Measurements from ENCODE around the gene SBF1. TPM values are rescaled to one million over a fixed set of nuclear protein-coding genes. Genes with fewer than 3 reads are reported as not detected.

The SBF1 gene
- polyA plus RNA-seq, 1 donor from 2014 or later: 58.9 TPM

DNA sequence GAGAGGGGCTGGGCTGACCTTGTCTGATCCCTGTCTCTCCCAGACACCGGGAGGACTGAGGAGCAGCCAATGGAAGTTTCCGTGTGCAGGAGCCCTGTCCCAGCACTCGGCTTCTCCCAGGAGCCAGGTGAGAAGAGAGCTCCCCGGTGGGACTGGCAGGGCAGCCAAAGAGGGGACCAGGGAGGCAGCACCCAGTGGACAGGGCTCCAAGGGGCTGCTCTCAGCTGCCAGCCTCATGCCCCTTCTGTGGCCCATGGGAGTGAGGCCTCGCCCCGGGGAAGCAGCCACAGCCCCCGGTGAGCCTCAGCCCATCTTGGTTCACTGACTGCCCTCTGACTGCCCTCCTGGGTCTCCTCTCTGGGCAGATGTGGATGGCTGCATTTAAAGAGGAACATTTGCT lies 43.8 kb upstream of the SBF1 start:
- no peaks in the 10 kb centered on the region for H3K27me3 ChIP-seq (ENCODE audit: insufficient read depth, low read depth, low read length)
- H4K20me1 ChIP-seq (ENCODE audit: insufficient read depth): no peaks in the 10 kb centered on the region
- H3K4me3 ChIP-seq (ENCODE audit: low read length): no peak overlapping the region
- no peaks in the 10 kb centered on the region for H3K79me2 ChIP-seq (replicated peaks; ENCODE audit: insufficient read depth, low read length)
- H3K9me2 ChIP-seq (ENCODE audit: insufficient read depth, low read length): no peaks in the 10 kb centered on the region
- H3K9me3 ChIP-seq (ENCODE audit: low read length): no peaks in the 10 kb centered on the region
- H3K4me2 ChIP-seq (ENCODE audit: low read length): no peak overlapping the region
- no peak overlapping the region for H3K9ac ChIP-seq (ENCODE audit: low read length)
- H3K27ac ChIP-seq (ENCODE audit: low read length): no peak overlapping the region
- H3F3A ChIP-seq (ENCODE audit: insufficient read depth, low read length, poor library complexity, severe bottlenecking): no peaks in the 10 kb centered on the region
- TF ChIP-seq, protein P1, sequence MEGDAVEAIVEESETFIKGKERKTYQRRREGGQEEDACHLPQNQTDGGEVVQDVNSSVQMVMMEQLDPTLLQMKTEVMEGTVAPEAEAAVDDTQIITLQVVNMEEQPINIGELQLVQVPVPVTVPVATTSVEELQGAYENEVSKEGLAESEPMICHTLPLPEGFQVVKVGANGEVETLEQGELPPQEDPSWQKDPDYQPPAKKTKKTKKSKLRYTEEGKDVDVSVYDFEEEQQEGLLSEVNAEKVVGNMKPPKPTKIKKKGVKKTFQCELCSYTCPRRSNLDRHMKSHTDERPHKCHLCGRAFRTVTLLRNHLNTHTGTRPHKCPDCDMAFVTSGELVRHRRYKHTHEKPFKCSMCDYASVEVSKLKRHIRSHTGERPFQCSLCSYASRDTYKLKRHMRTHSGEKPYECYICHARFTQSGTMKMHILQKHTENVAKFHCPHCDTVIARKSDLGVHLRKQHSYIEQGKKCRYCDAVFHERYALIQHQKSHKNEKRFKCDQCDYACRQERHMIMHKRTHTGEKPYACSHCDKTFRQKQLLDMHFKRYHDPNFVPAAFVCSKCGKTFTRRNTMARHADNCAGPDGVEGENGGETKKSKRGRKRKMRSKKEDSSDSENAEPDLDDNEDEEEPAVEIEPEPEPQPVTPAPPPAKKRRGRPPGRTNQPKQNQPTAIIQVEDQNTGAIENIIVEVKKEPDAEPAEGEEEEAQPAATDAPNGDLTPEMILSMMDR (IDR thresholded peaks at IDR 0.05; ENCODE audit: poor library complexity, severe bottlenecking): no peak
- TF ChIP-seq RAD21 (conservative IDR thresholded peaks at IDR 0.05) (no peak), SMC3 (conservative IDR thresholded peaks at IDR 0.05; ENCODE audit: poor library complexity) (no peak), MXI1 (conservative IDR thresholded peaks at IDR 0.05; ENCODE audit: poor library complexity, severe bottlenecking) (no peak), POLR2AphosphoS5 (IDR thresholded peaks at IDR 0.05) (no peak), TAF1 (IDR thresholded peaks at IDR 0.05; ENCODE audit: low read depth) (no peak), EP300 (conservative IDR thresholded peaks at IDR 0.05; ENCODE audit: poor library complexity, severe bottlenecking) (no peak), EZH2 (IDR thresholded peaks at IDR 0.05; ENCODE audit: borderline replicate concordance, insufficient read depth, low read length, poor library complexity, severe bottlenecking) (no peak)
- TF ChIP-seq, protein P2, sequence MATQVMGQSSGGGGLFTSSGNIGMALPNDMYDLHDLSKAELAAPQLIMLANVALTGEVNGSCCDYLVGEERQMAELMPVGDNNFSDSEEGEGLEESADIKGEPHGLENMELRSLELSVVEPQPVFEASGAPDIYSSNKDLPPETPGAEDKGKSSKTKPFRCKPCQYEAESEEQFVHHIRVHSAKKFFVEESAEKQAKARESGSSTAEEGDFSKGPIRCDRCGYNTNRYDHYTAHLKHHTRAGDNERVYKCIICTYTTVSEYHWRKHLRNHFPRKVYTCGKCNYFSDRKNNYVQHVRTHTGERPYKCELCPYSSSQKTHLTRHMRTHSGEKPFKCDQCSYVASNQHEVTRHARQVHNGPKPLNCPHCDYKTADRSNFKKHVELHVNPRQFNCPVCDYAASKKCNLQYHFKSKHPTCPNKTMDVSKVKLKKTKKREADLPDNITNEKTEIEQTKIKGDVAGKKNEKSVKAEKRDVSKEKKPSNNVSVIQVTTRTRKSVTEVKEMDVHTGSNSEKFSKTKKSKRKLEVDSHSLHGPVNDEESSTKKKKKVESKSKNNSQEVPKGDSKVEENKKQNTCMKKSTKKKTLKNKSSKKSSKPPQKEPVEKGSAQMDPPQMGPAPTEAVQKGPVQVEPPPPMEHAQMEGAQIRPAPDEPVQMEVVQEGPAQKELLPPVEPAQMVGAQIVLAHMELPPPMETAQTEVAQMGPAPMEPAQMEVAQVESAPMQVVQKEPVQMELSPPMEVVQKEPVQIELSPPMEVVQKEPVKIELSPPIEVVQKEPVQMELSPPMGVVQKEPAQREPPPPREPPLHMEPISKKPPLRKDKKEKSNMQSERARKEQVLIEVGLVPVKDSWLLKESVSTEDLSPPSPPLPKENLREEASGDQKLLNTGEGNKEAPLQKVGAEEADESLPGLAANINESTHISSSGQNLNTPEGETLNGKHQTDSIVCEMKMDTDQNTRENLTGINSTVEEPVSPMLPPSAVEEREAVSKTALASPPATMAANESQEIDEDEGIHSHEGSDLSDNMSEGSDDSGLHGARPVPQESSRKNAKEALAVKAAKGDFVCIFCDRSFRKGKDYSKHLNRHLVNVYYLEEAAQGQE (IDR thresholded peaks at IDR 0.05; ENCODE audit: borderline replicate concordance): no peak
- H3K36me3 ChIP-seq (ENCODE audit: insufficient read depth, low read length): no peaks in the 10 kb centered on the region
- H2AFZ ChIP-seq (ENCODE audit: low read depth, low read length): no peak overlapping the region

DNA sequence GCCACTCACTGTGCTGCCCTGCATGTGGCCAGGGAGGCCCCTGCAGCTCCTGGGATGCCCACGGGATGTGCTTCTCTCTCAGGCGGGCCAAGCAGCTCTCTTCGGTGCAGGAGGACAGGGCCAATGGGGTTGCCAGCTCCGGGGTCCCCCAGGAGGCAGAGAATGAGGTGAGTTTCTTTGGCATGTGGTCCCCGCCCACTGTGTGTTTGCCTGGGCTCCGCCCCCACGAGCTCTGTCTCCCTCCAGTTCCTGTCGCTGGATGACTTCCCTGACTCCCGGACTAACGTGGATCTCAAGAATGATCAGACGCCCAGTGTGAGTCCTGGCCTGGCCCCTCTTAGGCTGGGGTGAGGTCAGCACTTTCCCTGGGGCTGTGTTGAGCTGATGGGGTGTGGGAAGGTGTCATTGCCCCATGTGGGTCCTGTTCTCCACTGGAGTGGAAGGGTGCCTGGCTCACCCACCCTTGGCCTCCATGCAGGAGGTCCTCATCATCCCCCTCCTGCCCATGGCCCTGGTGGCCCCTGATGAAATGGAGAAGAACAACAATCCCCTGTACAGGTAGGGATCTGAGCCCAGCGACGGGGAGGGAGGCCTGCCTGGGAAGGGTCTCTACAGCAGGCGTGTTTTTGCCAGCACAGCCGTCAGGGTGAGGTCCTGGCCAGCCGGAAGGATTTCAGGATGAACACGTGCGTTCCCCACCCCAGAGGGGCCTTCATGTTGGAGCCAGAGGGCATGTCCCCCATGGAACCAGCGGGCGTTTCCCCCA lies 42.8 kb upstream of the SBF1 start:
- Histone ChIP-seq H3F3A (ENCODE audit: insufficient read depth, low read length, poor library complexity, severe bottlenecking) (no peaks in the 10 kb centered on the region), H3K36me3 (ENCODE audit: insufficient read depth, low read length) (no peaks in the 10 kb centered on the region), H2AFZ (ENCODE audit: low read depth, low read length) (no peak overlapping the region), H3K79me2 (replicated peaks; ENCODE audit: insufficient read depth, low read length) (peaks cover 3% of the 10 kb centered on the region), H3K4me2 (ENCODE audit: low read length) (no peak overlapping the region), H3K9me3 (ENCODE audit: low read length) (no peaks in the 10 kb centered on the region), H4K20me1 (ENCODE audit: insufficient read depth) (no peaks in the 10 kb centered on the region), H3K4me3 (ENCODE audit: low read length) (no peak overlapping the region), H3K9ac (ENCODE audit: low read length) (no peak overlapping the region), H3K27me3 (ENCODE audit: insufficient read depth, low read depth, low read length) (no peaks in the 10 kb centered on the region), H3K27ac (ENCODE audit: low read length) (no peak overlapping the region), H3K9me2 (ENCODE audit: insufficient read depth, low read length) (no peaks in the 10 kb centered on the region)
- TF ChIP-seq EZH2 (IDR thresholded peaks at IDR 0.05; ENCODE audit: borderline replicate concordance, insufficient read depth, low read length, poor library complexity, severe bottlenecking): no peak
